KMS-11 (cell line): ENCODE data around the gene SLC24A4.

Source experiments
- H2AFZ ChIP-seq: fragments of 200-600 bp; sonication (generic); 2 replicates; pipeline ENCODE4 v1.6.1; 2016; ENCODE audit warnings: antibody characterized with exemption, mixed run types, low read depth
- H3K27ac ChIP-seq: fragments of 200-600 bp; sonication (generic); 2 replicates; pipeline ENCODE4 v1.6.1; 2016; ENCODE audit warnings: mild to moderate bottlenecking, mixed run types
- H3K27me3 ChIP-seq: fragments of 200-600 bp; sonication (generic); 2 replicates; pipeline ENCODE4 v1.6.1; 2017; ENCODE audit warnings: mild to moderate bottlenecking, low read depth, mixed run types, moderate library complexity; ENCODE audit not compliant: insufficient read depth
- H3K36me3 ChIP-seq: fragments of 200-600 bp; sonication (generic); 2 replicates; pipeline ENCODE4 v1.6.1; 2017; ENCODE audit warnings: mild to moderate bottlenecking, mixed run types; ENCODE audit not compliant: insufficient read depth
- H3K4me1 ChIP-seq: fragments of 200-600 bp; sonication (generic); 2 replicates; pipeline ENCODE4 v1.6.1; 2016; ENCODE audit warnings: mild to moderate bottlenecking, low read depth, mixed run types; ENCODE audit not compliant: poor library complexity, severe bottlenecking
- H3K4me2 ChIP-seq: fragments of 200-600 bp; sonication (generic); 2 replicates; pipeline ENCODE4 v1.7.0; 2016; ENCODE audit warnings: mild to moderate bottlenecking, mixed run types
- H3K4me3 ChIP-seq: fragments of 200-600 bp; sonication (generic); IDR thresholded peaks from 2 replicates; pipeline ENCODE4 v1.6.1; 2017; ENCODE audit warnings: low read depth, low read length, mixed read lengths; ENCODE audit not compliant: insufficient read depth
- H3K79me2 ChIP-seq: fragments of 200-600 bp; sonication (generic); 2 replicates; pipeline ENCODE4 v1.6.1; 2016; ENCODE audit warnings: low read depth, mixed run types; ENCODE audit not compliant: insufficient read depth
- H3K9ac ChIP-seq: fragments of 200-600 bp; sonication (generic); 2 replicates; pipeline ENCODE4 v1.6.1; 2016; ENCODE audit warnings: mild to moderate bottlenecking, mixed run types
- H4K20me1 ChIP-seq: fragments of 200-600 bp; sonication (generic); 2 replicates; pipeline ENCODE4 v1.6.1; 2016; ENCODE audit warnings: mild to moderate bottlenecking, mixed run types; ENCODE audit not compliant: insufficient read depth
- TF ChIP-seq, protein P1 (sequence below): fragments of 200-600 bp; sonication (generic); conservative IDR thresholded peaks from 2 replicates; pipeline ENCODE4 v1.6.1; 2017; ENCODE audit warnings: low read depth, mild to moderate bottlenecking, antibody characterized with exemption, low read length, moderate library complexity, mixed read lengths

Gene SLC24A4

DNA sequence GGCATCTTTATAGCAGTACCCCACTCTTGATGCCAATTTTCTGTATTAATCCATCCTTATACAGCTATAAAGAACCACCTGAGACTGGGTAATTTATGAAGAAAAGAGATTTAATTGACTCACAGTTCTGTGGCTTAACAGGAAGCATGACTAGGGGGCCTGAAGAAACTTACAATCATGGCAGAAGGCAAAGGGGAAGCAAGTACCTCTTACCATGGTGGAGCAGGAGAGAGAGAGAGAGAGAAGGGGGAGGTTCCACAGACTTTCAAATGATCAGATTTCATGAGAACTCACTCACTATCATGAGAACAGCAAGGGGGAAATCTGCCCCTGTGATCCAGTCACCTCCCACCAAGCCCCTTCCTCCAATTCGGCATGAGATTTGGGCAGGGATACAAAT lies 84.4 kb downstream of the SLC24A4 start:
- H3K36me3 ChIP-seq: no peaks in the 10 kb centered on the region
- H4K20me1 ChIP-seq: no peaks in the 10 kb centered on the region
- H3K27me3 ChIP-seq: no peaks in the 10 kb centered on the region
- H3K79me2 ChIP-seq: no peaks in the 10 kb centered on the region
- no peak overlapping the region for H3K4me3 ChIP-seq
- no peak overlapping the region for H3K9ac ChIP-seq
- H3K27ac ChIP-seq: no peak overlapping the region
- no peaks in the 10 kb centered on the region for H3K4me1 ChIP-seq
- TF ChIP-seq, protein P1, sequence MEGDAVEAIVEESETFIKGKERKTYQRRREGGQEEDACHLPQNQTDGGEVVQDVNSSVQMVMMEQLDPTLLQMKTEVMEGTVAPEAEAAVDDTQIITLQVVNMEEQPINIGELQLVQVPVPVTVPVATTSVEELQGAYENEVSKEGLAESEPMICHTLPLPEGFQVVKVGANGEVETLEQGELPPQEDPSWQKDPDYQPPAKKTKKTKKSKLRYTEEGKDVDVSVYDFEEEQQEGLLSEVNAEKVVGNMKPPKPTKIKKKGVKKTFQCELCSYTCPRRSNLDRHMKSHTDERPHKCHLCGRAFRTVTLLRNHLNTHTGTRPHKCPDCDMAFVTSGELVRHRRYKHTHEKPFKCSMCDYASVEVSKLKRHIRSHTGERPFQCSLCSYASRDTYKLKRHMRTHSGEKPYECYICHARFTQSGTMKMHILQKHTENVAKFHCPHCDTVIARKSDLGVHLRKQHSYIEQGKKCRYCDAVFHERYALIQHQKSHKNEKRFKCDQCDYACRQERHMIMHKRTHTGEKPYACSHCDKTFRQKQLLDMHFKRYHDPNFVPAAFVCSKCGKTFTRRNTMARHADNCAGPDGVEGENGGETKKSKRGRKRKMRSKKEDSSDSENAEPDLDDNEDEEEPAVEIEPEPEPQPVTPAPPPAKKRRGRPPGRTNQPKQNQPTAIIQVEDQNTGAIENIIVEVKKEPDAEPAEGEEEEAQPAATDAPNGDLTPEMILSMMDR: no peak
- H3K4me2 ChIP-seq: no peak overlapping the region
- no peak overlapping the region for H2AFZ ChIP-seq

DNA sequence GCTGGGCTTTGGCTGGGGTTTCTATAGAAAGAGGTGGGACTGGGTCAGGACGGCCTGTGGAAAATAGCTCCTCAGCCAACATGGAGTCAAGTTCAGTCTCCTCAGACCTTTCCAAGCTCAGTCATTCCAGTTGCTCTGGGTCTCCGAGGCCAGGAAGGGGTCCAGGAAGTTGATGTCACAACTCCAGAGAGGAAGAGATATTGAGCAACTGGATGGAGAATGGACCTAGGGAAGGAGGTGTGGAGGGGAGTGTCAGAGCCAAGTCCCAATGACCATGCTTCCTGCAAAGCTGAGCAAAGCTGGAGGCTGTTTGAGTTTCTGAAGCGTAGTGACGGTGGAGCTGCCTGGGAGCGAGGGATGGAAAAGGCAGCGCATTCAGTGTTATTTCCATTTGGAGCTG lies 86.1 kb downstream of the SLC24A4 start:
- no peaks in the 10 kb centered on the region for H3K36me3 ChIP-seq
- no peaks in the 10 kb centered on the region for H3K27me3 ChIP-seq
- H2AFZ ChIP-seq: no peak overlapping the region
- H3K4me1 ChIP-seq: no peaks in the 10 kb centered on the region
- no peak overlapping the region for H3K9ac ChIP-seq
- H3K79me2 ChIP-seq: no peaks in the 10 kb centered on the region
- no peak overlapping the region for H3K4me3 ChIP-seq
- TF ChIP-seq, protein P1: no peak
- H3K4me2 ChIP-seq: no peak overlapping the region
- no peaks in the 10 kb centered on the region for H4K20me1 ChIP-seq
- no peak overlapping the region for H3K27ac ChIP-seq

DNA sequence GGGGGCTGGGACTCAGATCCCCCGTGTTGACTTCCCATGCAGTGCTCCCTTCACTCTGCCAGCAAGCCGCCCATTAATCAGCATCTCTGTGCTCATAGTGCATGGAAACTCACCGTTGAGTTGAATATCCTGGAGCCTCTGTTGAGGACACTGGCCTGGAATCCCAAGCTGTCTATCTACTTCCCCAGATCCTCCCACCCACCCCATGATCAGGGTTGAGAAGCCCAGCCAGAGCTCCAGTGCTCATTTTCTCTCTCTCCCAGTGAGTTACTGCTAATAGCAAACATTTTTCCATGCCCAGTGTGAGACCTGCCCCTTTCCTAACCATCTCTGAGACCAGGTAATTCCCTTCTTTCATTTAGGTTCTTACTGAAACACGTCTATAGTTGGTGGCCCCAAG lies 88.2 kb downstream of the SLC24A4 start:
- Histone ChIP-seq H3K4me2 (no peak overlapping the region), H3K79me2 (no peaks in the 10 kb centered on the region), H2AFZ (no peak overlapping the region), H3K4me3 (no peak overlapping the region), H3K4me1 (no peaks in the 10 kb centered on the region), H3K36me3 (no peaks in the 10 kb centered on the region), H3K27ac (no peak overlapping the region), H4K20me1 (no peaks in the 10 kb centered on the region), H3K9ac (no peak overlapping the region), H3K27me3 (no peaks in the 10 kb centered on the region)
- TF ChIP-seq, protein P1: no peak

DNA sequence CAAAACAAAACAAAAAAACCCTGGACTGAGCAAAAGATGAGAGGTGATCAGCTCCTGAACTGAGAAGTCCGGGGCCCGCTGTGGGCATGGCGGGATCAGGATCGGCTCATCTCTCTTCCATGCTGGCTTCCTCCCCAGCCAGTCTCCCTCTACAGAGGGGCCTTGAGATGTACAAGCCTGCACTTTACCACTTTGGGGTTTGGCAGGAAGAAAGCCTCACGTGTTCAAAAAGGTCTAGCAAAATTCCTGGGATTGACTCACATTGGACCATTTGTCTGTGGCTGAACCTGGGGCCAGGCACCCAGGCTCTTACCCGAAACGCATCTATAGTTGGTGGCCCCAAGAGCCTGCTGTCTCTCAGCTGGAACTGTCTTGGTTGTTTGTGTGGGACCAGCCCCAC lies 89.0 kb downstream of the SLC24A4 start:
- TF ChIP-seq, protein P1: no peak
- Histone ChIP-seq H3K4me2 (no peak overlapping the region), H3K4me3 (no peak overlapping the region), H3K9ac (no peak overlapping the region), H3K27ac (no peak overlapping the region), H3K4me1 (no peaks in the 10 kb centered on the region), H3K79me2 (no peaks in the 10 kb centered on the region), H4K20me1 (no peaks in the 10 kb centered on the region), H3K27me3 (no peaks in the 10 kb centered on the region), H3K36me3 (no peaks in the 10 kb centered on the region), H2AFZ (no peak overlapping the region)
